CD14-positive monocyte (primary cell): Measurements from ENCODE around the gene DNAJC28. TPM values are rescaled to one million over a fixed set of nuclear protein-coding genes. Genes with fewer than 3 reads are reported as not detected.
"Not testable (repeated sequence)": the region's sequence is repeated elsewhere in the genome, so short reads cannot be mapped to it uniquely, and the experiment has no call there.

Experiments used
- DNase-seq, 3 donors: peaks; one replicate each; pipeline ENCODE4 v3.0.0-alpha.2; 2011 to 2022
- H2AFZ ChIP-seq: 2 replicates; pipeline ENCODE4 v1.6.0; 2012; ENCODE audit warnings: mild to moderate bottlenecking, low read depth, low read length, inconsistent platforms; ENCODE audit not compliant: insufficient read depth, poor library complexity, severe bottlenecking
- H3K27ac ChIP-seq, 2 donors: 1 replicate in 1 of 2; 2 replicates in 1 of 2; pipeline ENCODE4 v1.5.1; 2012 to 2013; ENCODE audit warnings: low read length in 2 of 2, control low read depth in 1 of 2, inconsistent platforms in 1 of 2, low read depth in 1 of 2, mild to moderate bottlenecking in 1 of 2
- H3K27me3 ChIP-seq, 2 donors: one replicate each; pipeline versions ENCODE4 v1.6.0 to v1.6.1; 2011 to 2013; ENCODE audit warnings: low read length in 2 of 2; ENCODE audit not compliant: control insufficient read depth in 2 of 2, insufficient read depth in 2 of 2
- H3K36me3 ChIP-seq, 2 donors: replicated peaks in 1 of 2; 1 replicate in 1 of 2; 2 replicates in 1 of 2; pipeline versions ENCODE4 v1.5.1 to v1.6.1; 2012 to 2013; ENCODE audit warnings: low read length in 2 of 2, control low read depth in 1 of 2, inconsistent platforms in 1 of 2, mild to moderate bottlenecking in 1 of 2; ENCODE audit not compliant: insufficient read depth in 2 of 2, control insufficient read depth in 1 of 2
- H3K4me1 ChIP-seq, 2 donors: 1 replicate in 1 of 2; 2 replicates in 1 of 2; pipeline versions ENCODE4 v1.5.1 to v1.6.1; 2012 to 2013; ENCODE audit warnings: low read length in 2 of 2, control low read depth in 1 of 2, inconsistent platforms in 1 of 2, mild to moderate bottlenecking in 1 of 2, moderate library complexity in 1 of 2; ENCODE audit not compliant: insufficient read depth in 2 of 2, control insufficient read depth in 1 of 2
- H3K4me2 ChIP-seq: replicated peaks from 2 replicates; pipeline ENCODE3; 2012; ENCODE audit warnings: low read length, moderate library complexity, mild to moderate bottlenecking; ENCODE audit not compliant: poor library complexity, severe bottlenecking; ENCODE audit errors: extremely low read depth
- H3K4me3 ChIP-seq, 3 experiments: fragments of 200-600 bp in 1 of 3; sonication (generic) in 1 of 3; replicated peaks in 1 of 3; 1 replicate in 2 of 3; 2 replicates in 1 of 3; pipeline ENCODE4 v1.5.1; 2011 to 2013; ENCODE audit warnings: low read length in 3 of 3, mild to moderate bottlenecking in 3 of 3, control low read depth in 2 of 3, low read depth in 2 of 3, inconsistent platforms in 1 of 3, moderate library complexity in 1 of 3
- H3K79me2 ChIP-seq: 2 replicates; pipeline ENCODE4 v1.6.0; 2012; ENCODE audit warnings: mild to moderate bottlenecking, control low read depth, inconsistent platforms, low read length, moderate library complexity; ENCODE audit not compliant: insufficient read depth
- H3K9ac ChIP-seq: 2 replicates; pipeline ENCODE4 v1.6.0; 2017; ENCODE audit warnings: low read length, mild to moderate bottlenecking; ENCODE audit not compliant: insufficient read depth, poor library complexity, severe bottlenecking
- H3K9me3 ChIP-seq, 2 donors: replicated peaks in 1 of 2; 1 replicate in 1 of 2; 2 replicates in 1 of 2; pipeline versions ENCODE4 v1.5.1 to v1.6.1; 2012 to 2013; ENCODE audit warnings: low read length in 2 of 2, control low read depth in 1 of 2; ENCODE audit not compliant: control insufficient read depth in 1 of 2, insufficient read depth in 1 of 2
- H4K20me1 ChIP-seq: 2 replicates; pipeline ENCODE4 v1.6.0; 2012; ENCODE audit warnings: mild to moderate bottlenecking, low read length, control low read depth, moderate library complexity; ENCODE audit not compliant: insufficient read depth
- H3K27ac Mint-ChIP-seq, 7 donors: one replicate each; pipeline ENCODE4 v1.8.0; 2020; ENCODE audit warnings: mild to moderate bottlenecking in 7 of 7, mixed read lengths in 7 of 7, moderate library complexity in 6 of 7, inconsistent platforms in 2 of 7
- H3K27me3 Mint-ChIP-seq, 3 donors: one replicate each; pipeline ENCODE4 v1.8.0; 2021 to 2022; ENCODE audit warnings: low read depth in 3 of 3, mild to moderate bottlenecking in 3 of 3, mixed read lengths in 3 of 3, moderate library complexity in 3 of 3, inconsistent platforms in 1 of 3
- H3K36me3 Mint-ChIP-seq, 2 donors: one replicate each; pipeline ENCODE4 v1.8.0; 2020; ENCODE audit warnings: mixed read lengths in 2 of 2, inconsistent platforms in 1 of 2, mild to moderate bottlenecking in 1 of 2
- H3K4me1 Mint-ChIP-seq: one replicate; pipeline ENCODE4 v1.8.0; 2020; ENCODE audit warnings: mild to moderate bottlenecking, mixed read lengths
- H3K4me3 Mint-ChIP-seq, 2 donors: one replicate each; pipeline ENCODE4 v1.8.0; 2020; ENCODE audit warnings: mild to moderate bottlenecking in 2 of 2, mixed read lengths in 2 of 2, moderate library complexity in 1 of 2
- H3K9me3 Mint-ChIP-seq, 7 donors: one replicate each; pipeline ENCODE4 v1.8.0; 2020 to 2022; ENCODE audit warnings: mixed read lengths in 7 of 7, mild to moderate bottlenecking in 6 of 7, moderate library complexity in 6 of 7, inconsistent platforms in 2 of 7
- WGBS: methylation state at CpG from one replicate; pipeline ENCODE4 v1.1.5; 2013; ENCODE audit warnings: missing lambda C conversion rate; ENCODE audit not compliant: insufficient coverage; 5-methylcytosine and 5-hydroxymethylcytosine counted together
- intact Hi-C, 2 donors: fragments of 100-400 bp; cut with micrococcal nuclease; formaldehyde crosslinking; loops; one replicate each; pipeline versions ENCODE4 v1.15.0 to v1.15.1; 2023
- polyA plus RNA-seq, 3 donors: library from polyadenylated mRNA; depleted of rRNA in 1 of 3; unstranded in 2 of 3; stranded (reverse) in 1 of 3; fragments of 300-500 nt in 2 of 3; fragments of >200 nt in 1 of 3; fragmentation: Illumina TruSeq in 2 of 3; gene quantifications; 1 replicate in 2 of 3; 2 replicates in 1 of 3; pipeline ENCODE4 v1.2.3, GENCODE V29; 2012 to 2021
- TF ChIP-seq, protein P1 (sequence below): fragments of 200-600 bp; IDR thresholded peaks from one replicate; pipeline ENCODE4 v1.8.0; 2022; ENCODE audit warnings: antibody characterized with exemption, mild to moderate bottlenecking

DNAJC28 gene
- polyA plus RNA-seq, 3 donors = 0.21 to 1.1 (median 0.26) TPM

DNA sequence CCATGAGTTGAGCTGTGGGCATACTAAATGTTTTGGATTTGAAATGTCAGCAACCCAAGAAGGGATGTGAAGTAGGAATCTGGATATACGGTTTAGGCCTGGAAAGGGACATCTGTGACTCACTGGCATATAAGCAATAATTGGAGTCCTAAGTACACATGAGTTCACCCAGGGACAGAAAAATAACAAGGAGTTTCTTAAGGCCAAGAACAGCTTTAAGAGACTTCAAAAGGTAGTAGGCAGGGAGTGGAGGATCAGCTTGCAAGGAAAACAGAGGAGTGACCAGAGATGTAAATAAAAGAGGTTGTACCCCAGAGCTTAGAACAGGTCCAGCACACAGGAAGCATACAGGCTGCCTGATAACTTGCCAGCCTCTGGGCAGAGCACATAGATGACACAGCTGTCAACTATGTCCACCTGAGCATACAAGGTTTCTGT lies 39.9 kb downstream of the DNAJC28 start:
- H4K20me1 ChIP-seq = no peaks in the 10 kb centered on the region
- H3K4me3 Mint-ChIP-seq = no peak overlapping the region
- no peak for DNase-seq
- no peaks in the 10 kb centered on the region for H3K9me3 Mint-ChIP-seq
- 93% methylated on average over 1 of the region's 1 CpG for WGBS
- H2AFZ ChIP-seq = no peak overlapping the region
- no peak overlapping the region for H3K27ac Mint-ChIP-seq
- H3K27me3 ChIP-seq = no peaks in the 10 kb centered on the region
- no peaks in the 10 kb centered on the region for H3K4me1 ChIP-seq
- H3K36me3 ChIP-seq = peaks cover 13 to 61% of the 10 kb centered on the region in 2 donors
- no peaks in the 10 kb centered on the region for H3K79me2 ChIP-seq
- TF ChIP-seq, protein P1, sequence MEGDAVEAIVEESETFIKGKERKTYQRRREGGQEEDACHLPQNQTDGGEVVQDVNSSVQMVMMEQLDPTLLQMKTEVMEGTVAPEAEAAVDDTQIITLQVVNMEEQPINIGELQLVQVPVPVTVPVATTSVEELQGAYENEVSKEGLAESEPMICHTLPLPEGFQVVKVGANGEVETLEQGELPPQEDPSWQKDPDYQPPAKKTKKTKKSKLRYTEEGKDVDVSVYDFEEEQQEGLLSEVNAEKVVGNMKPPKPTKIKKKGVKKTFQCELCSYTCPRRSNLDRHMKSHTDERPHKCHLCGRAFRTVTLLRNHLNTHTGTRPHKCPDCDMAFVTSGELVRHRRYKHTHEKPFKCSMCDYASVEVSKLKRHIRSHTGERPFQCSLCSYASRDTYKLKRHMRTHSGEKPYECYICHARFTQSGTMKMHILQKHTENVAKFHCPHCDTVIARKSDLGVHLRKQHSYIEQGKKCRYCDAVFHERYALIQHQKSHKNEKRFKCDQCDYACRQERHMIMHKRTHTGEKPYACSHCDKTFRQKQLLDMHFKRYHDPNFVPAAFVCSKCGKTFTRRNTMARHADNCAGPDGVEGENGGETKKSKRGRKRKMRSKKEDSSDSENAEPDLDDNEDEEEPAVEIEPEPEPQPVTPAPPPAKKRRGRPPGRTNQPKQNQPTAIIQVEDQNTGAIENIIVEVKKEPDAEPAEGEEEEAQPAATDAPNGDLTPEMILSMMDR = no peak
- H3K9ac ChIP-seq = no peak overlapping the region
- H3K27me3 Mint-ChIP-seq = no peaks in the 10 kb centered on the region
- no peak overlapping the region for H3K4me3 ChIP-seq
- intact Hi-C loops = no loop called here
- H3K36me3 Mint-ChIP-seq = peaks cover 39 to 41% of the 10 kb centered on the region in 2 donors
- no peaks in the 10 kb centered on the region for H3K9me3 ChIP-seq
- no peak overlapping the region for H3K4me2 ChIP-seq
- no peak overlapping the region for H3K27ac ChIP-seq
- H3K4me1 Mint-ChIP-seq = no peaks in the 10 kb centered on the region

DNA sequence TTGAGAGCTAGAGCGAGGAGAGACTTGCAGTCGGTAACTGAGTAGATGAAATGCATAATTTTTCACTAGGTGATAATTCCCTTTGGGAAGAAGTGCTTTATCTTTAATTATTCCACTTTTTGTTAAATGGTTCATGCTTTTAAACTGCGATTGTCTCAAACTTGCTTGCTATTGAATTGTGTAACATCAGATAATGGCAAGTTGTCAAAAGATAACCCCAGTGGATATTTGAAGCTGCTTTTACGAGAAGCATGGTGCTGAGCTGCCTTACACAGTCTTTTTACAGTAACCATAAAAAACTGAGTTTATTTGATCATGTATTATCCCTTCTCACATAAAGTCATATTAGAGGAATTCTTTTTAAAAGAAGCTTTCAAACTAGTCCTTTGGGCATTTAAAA lies 41.9 kb downstream of the DNAJC28 start:
- no peaks in the 10 kb centered on the region for H3K27me3 Mint-ChIP-seq
- Histone ChIP-seq H3K9ac (no peak overlapping the region), H4K20me1 (no peaks in the 10 kb centered on the region), H3K9me3 (no peaks in the 10 kb centered on the region), H3K4me2 (no peak overlapping the region), H3K4me1 (peaks cover 4 to 8% of the 10 kb centered on the region in 2 donors), H2AFZ (no peak overlapping the region), H3K4me3 (no peak overlapping the region), H3K27me3 (no peaks in the 10 kb centered on the region), H3K27ac (no peak overlapping the region), H3K79me2 (no peaks in the 10 kb centered on the region), H3K36me3 (peaks cover 2 to 44% of the 10 kb centered on the region in 2 donors)
- peaks cover 33 to 43% of the 10 kb centered on the region in 2 donors for H3K36me3 Mint-ChIP-seq
- peaks cover 4% of the 10 kb centered on the region for H3K4me1 Mint-ChIP-seq
- no peak overlapping the region for H3K27ac Mint-ChIP-seq
- no CpG with 5 or more reads among the region's 4 CpGs for WGBS
- H3K9me3 Mint-ChIP-seq = no peaks in the 10 kb centered on the region
- TF ChIP-seq, protein P1 = no peak
- no peak for DNase-seq
- no peak overlapping the region for H3K4me3 Mint-ChIP-seq
- intact Hi-C loops = loop anchor here (5.0 kb wide), 2 partner anchors 252 to 612 kb away; no protein-coding TSS in a partner anchor

DNA sequence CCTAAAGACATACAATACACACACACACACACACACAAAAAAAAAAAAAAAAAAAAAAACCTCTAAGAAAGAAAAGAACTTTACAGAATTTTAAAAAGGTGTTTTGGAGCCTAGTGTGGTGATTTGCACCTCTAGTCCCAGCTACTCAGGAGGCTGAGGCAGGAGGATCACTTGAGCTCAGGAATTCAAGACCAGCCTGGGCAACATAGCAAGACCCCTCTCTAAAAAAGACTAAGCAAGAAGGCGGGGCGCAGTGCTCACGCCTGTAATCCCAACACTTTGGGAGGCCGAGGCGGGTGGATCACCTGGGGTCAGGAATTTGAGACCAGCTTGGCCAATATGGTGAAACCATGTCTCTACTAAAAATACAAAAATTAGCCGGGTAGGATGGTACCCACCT lies 44.9 kb downstream of the DNAJC28 start:
- not testable (repeated sequence) for H3K4me1 Mint-ChIP-seq, H3K9me3 ChIP-seq, H3K9ac ChIP-seq, H3K27me3 Mint-ChIP-seq, H3K9me3 Mint-ChIP-seq, DNase-seq, H2AFZ ChIP-seq, H3K27me3 ChIP-seq, H3K79me2 ChIP-seq, H3K4me2 ChIP-seq, H4K20me1 ChIP-seq, H3K27ac ChIP-seq, H3K4me3 Mint-ChIP-seq, H3K27ac Mint-ChIP-seq, H3K4me3 ChIP-seq
- H3K36me3 Mint-ChIP-seq = peaks cover 29 to 37% of the 10 kb centered on the region in 2 donors
- WGBS = no CpG with 5 or more reads among the region's 6 CpGs
- Histone ChIP-seq H3K36me3 (peaks cover 1 to 20% of the 10 kb centered on the region in 2 donors), H3K4me1 (peaks cover 4 to 14% of the 10 kb centered on the region in 2 donors)
- intact Hi-C loops = loop anchor here (5.0 kb wide), 2 partner anchors 249 to 609 kb away; no protein-coding TSS in a partner anchor
